Measurements from ENCODE around the gene IMMP2L.

IMMP2L gene

GRCh38 chr7:111043561-111043960, 518.7 kb downstream of the IMMP2L start:
- no peak for TF ChIP-seq CTCF (IDR thresholded peaks at IDR 0.05)

- TF ChIP-seq CTCF (IDR thresholded peaks at IDR 0.05): no peak
Measured at GRCh38 chr7:111042842-111043241, 519.5 kb downstream of the IMMP2L start.

- no peak for TF ChIP-seq CTCF (IDR thresholded peaks at IDR 0.05)
Measured at GRCh38 chr7:111041577-111041976, 520.7 kb downstream of the IMMP2L start.

GRCh38 chr7:111038185-111038584, 524.1 kb downstream of the IMMP2L start:
- TF ChIP-seq CTCF (IDR thresholded peaks at IDR 0.05): no peak

DNA sequence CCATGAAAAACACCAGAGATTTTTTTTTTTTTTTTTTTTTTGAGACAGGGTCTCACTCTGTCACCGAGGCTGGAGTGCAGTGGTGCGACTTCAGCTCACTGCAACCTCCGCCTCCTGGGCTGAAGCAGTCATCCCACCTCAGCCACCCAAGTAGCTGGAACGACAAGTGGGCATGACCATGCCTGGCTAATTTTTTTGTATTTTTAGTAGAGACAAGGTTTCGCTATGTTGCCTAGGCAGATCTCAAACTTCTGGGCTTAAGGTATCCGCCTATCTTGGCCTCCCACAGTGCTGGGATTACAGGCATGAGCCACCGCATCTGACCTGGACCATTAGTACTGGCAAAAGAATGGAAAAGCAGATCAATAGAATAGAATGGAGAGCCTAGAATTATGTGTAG, 530.4 kb downstream of the IMMP2L start:
- no peak for TF ChIP-seq CTCF (IDR thresholded peaks at IDR 0.05)

DNA sequence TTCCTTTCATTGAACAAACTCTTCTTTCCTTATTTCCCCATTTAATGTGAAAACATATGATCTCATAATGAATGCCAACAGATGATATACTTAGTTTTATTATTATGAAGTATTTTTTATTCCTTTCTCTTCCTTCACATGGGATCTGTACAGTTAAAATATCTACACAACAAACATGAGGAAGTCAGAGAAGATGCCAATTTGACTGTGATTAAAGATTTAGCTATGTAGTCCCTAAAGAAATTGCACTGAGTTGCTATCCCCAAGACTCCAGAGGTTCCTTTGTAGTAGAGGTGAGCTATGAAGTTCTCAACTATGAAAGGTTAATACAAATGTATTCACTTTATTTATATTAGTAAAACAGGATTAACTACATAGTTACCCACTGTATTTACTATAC, 532.0 kb downstream of the IMMP2L start:
- TF ChIP-seq CTCF (IDR thresholded peaks at IDR 0.05): no peak

DNA sequence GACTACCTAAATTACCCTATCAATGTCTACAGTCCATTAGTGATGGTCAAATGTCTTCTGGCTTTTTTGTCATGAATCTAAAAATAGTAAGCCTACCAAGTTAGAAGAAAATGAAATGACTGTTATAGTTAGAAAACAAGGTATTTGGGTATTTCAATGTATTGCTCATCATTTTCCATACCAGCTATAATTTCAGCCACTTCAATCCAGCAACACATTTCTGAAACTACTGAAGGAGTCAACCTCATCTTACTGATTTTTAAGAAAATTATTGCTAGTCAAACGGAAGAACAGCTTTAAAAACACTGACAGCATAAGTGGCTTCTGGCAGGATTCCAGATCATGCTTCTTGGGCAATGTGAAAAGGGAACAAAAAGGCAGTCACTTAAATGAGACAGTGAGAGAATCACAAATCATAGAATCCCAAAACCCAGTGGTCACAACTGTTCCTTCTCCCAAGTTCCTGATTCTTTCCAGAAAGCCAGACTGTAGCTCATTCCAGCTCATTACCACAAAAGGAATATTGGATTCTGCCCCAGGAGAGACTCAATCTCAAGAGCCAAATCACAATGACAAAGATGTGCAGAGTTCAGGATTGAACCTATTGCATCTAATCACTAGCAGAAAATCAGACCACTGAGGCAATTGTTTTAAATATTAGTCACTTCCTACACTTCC, 532.6 kb downstream of the IMMP2L start:
- TF ChIP-seq CTCF (IDR thresholded peaks at IDR 0.05): no peak

DNA sequence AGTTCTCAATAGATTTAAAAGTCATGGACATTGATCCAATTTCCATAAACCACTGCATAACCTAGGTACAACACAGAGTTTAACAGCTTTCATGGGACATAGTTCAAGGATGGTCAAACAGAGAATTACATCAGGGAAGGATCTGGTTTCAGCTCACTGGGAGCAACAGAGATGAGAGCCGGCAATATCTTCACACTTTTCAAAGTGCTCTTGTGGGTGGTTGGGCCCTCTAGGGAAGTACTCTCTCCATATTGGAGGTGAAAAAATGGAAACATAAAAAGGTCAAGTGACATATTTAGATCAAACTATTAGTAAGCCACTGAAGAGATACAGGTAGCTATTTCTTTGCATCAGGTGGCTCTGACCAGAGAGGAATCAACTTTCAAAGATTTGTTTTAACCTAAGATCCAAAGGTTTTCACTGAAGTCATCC, 533.1 kb downstream of the IMMP2L start:
- TF ChIP-seq CTCF (IDR thresholded peaks at IDR 0.05): no peak
